PC-3 (cell line): ENCODE data around the gene OGDH. TPM values are rescaled to one million over a fixed set of nuclear protein-coding genes. Genes with fewer than 3 reads are reported as not detected.

Experiments
- ATAC-seq: fragments of 200-7000 bp; cut with Tn5 transposase; 2 replicates; pipeline ENCODE4 v1.9.1; 2020; ENCODE audit warnings: mild to moderate bottlenecking, moderate library complexity
- BruUV-seq: library from RNA; stranded (reverse); fragments of 400-500 nt; replicated peaks from 2 replicates; lab custom pipeline; 2021; lab: Mats Ljungman, UMichigan
- CTCF ChIA-PET: fragments of 300-600 bp; sonication (Branson Sonifier 250); formaldehyde crosslinking; loops from one replicate; lab custom pipeline; 2022; ENCODE audit warnings: antibody characterized with exemption; lab: Charles Lee
- POLR2A ChIA-PET: fragments of 300-600 bp; sonication (Branson Sonifier 250); formaldehyde crosslinking; loops from one replicate; lab custom pipeline; 2022; ENCODE audit warnings: antibody characterized with exemption; ENCODE audit not compliant: unreplicated experiment; lab: Charles Lee
- DNase-seq: peaks from one replicate; pipeline ENCODE4 v3.0.0-alpha.2; 2015
- H2AFZ ChIP-seq: fragments of 300-600 bp; sonication (generic); 2 replicates; pipeline ENCODE4 v1.6.0; 2016; ENCODE audit warnings: antibody characterized with exemption, low read length
- H3F3A ChIP-seq: fragments of 300-600 bp; sonication (generic); one replicate; pipeline ENCODE4 v1.6.0; 2017; ENCODE audit warnings: antibody characterized with exemption, low read length, control low read depth, mild to moderate bottlenecking; ENCODE audit not compliant: unreplicated experiment
- H3K27ac ChIP-seq: fragments of 300-600 bp; sonication (generic); 2 replicates; pipeline ENCODE4 v1.5.1; 2016; ENCODE audit warnings: mild to moderate bottlenecking, low read length
- H3K27me3 ChIP-seq: fragments of 300-600 bp; sonication (generic); 2 replicates; pipeline ENCODE4 v1.6.1; 2016; ENCODE audit warnings: low read length, mixed read lengths
- H3K36me3 ChIP-seq: fragments of 300-600 bp; sonication (generic); 2 replicates; pipeline ENCODE4 v1.6.1; 2016; ENCODE audit warnings: low read depth, mixed run types, low read length, mixed read lengths
- H3K4me1 ChIP-seq: fragments of 300-600 bp; sonication (generic); 2 replicates; pipeline ENCODE4 v1.5.1; 2016; ENCODE audit warnings: low read length; ENCODE audit not compliant: insufficient read depth
- H3K4me2 ChIP-seq: fragments of 300-600 bp; sonication (generic); 2 replicates; pipeline ENCODE4 v1.6.0; 2016; ENCODE audit warnings: low read length
- H3K4me3 ChIP-seq: fragments of 300-600 bp; sonication (generic); 2 replicates; pipeline ENCODE4 v1.5.1; 2016; ENCODE audit warnings: mild to moderate bottlenecking, low read length, mixed read lengths
- H3K79me2 ChIP-seq: fragments of 300-600 bp; sonication (generic); 2 replicates; pipeline ENCODE4 v1.6.1; 2017; ENCODE audit warnings: low read length, mixed read lengths
- H3K9ac ChIP-seq: fragments of 300-600 bp; sonication (generic); 2 replicates; pipeline ENCODE4 v1.6.0; 2016; ENCODE audit warnings: mild to moderate bottlenecking, low read length
- H3K9me2 ChIP-seq: fragments of 300-600 bp; sonication (generic); replicated peaks from 2 replicates; pipeline ENCODE4 v1.6.1; 2016; ENCODE audit warnings: mixed run types, low read length, mixed read lengths
- H3K9me3 ChIP-seq: fragments of 300-600 bp; sonication (generic); 2 replicates; pipeline ENCODE4 v1.6.1; 2016; ENCODE audit warnings: low read length, mixed read lengths
- H4K20me1 ChIP-seq: fragments of 300-600 bp; sonication (generic); 2 replicates; pipeline ENCODE4 v1.6.1; 2016; ENCODE audit warnings: low read length, mixed read lengths
- CTCF ChIP-seq: fragments of 300-600 bp; sonication (generic); conservative IDR thresholded peaks from 2 replicates; pipeline ENCODE4 v1.5.1; 2017; ENCODE audit warnings: antibody characterized with exemption, low read depth, mild to moderate bottlenecking, low read length
- EZH2 ChIP-seq: fragments of 300-600 bp; sonication (generic); IDR thresholded peaks from one replicate; pipeline ENCODE4 v1.6.1; 2017; ENCODE audit warnings: antibody characterized with exemption, mild to moderate bottlenecking, low read length; ENCODE audit not compliant: unreplicated experiment
- EZH2phosphoT487 ChIP-seq: fragments of 300-600 bp; sonication (generic); IDR thresholded peaks from 2 replicates; pipeline ENCODE4 v1.6.1; 2018; ENCODE audit warnings: mild to moderate bottlenecking, antibody characterized with exemption, low read length, borderline replicate concordance
- intact Hi-C: fragments of 100-400 bp; cut with micrococcal nuclease; formaldehyde crosslinking; loops from 2 replicates; pipeline ENCODE4 v1.9.0; 2023
- total RNA-seq: library from RNA; depleted of rRNA; stranded (reverse); fragments of >200 nt; gene quantifications from 2 replicates; pipeline ENCODE4 v1.2.3, GENCODE V29; 2014

The OGDH gene
- total RNA-seq, 1 experiment from 2014 or later = 66.2 TPM

GRCh38 chr7:44604941-44605340 lies 1.5 kb upstream of the OGDH start:
- DNase-seq (no peak), ATAC-seq (no peak)
- Histone ChIP-seq H2AFZ (no peak overlapping the region), H3K27me3 (no peaks in the 10 kb centered on the region), H3K27ac (no peak overlapping the region), H3K9me3 (no peaks in the 10 kb centered on the region), H3K4me2 (peak overlapping the region; percentile 99; the same call in 1 of the 2 replicates), H3F3A (no peaks in the 10 kb centered on the region), H3K9me2 (no peaks in the 10 kb centered on the region), H4K20me1 (no peaks in the 10 kb centered on the region), H3K4me3 (peak overlapping the region; percentile 81; the same call in 1 of the 2 replicates), H3K36me3 (no peaks in the 10 kb centered on the region), H3K79me2 (peaks cover 31% of the 10 kb centered on the region), H3K4me1 (peaks cover 23% of the 10 kb centered on the region), H3K9ac (no peak overlapping the region)
- CTCF ChIA-PET = no interaction called here
- POLR2A ChIA-PET = no interaction called here
- BruUV-seq = no TSS peak
- TF ChIP-seq EZH2phosphoT487 = no peak
- no peak for TF ChIP-seq EZH2
- TF ChIP-seq CTCF = no peak
- intact Hi-C loops = loop anchor here (10.0 kb wide), 1 partner anchor 130 kb away; no protein-coding TSS in a partner anchor

GRCh38 chr7:44607141-44608068 lies 978 bp downstream of the OGDH start:
- CTCF ChIA-PET = interaction anchor here (0.6 kb wide), 1 partner anchor 19 kb away, joined by 5 read pairs; no protein-coding TSS in a partner anchor
- DNase-seq = no peak
- ATAC-seq = no peak
- intact Hi-C loops = loop anchor here (10.0 kb wide), 1 partner anchor 127 kb away; no protein-coding TSS in a partner anchor
- no peaks in the 10 kb centered on the region for H3K36me3 ChIP-seq
- H3K27me3 ChIP-seq = no peaks in the 10 kb centered on the region
- H3K9me2 ChIP-seq = no peaks in the 10 kb centered on the region
- POLR2A ChIA-PET = interaction anchor here (0.5 to 1.5 kb wide), 5 partner anchors 13 to 393 kb away, joined by 3 to 15 read pairs (median 6); no protein-coding TSS in a partner anchor
- H3K27ac ChIP-seq = peak overlapping the region; percentile 82
- no peaks in the 10 kb centered on the region for H3K9me3 ChIP-seq
- H3K9ac ChIP-seq = peak overlapping the region; percentile 91
- H2AFZ ChIP-seq = peak overlapping the region; percentile 58
- BruUV-seq = TSS peak; percentile 86
- H3K4me2 ChIP-seq = peak overlapping the region; percentile 99
- no peak for TF ChIP-seq EZH2
- TF ChIP-seq EZH2phosphoT487 = no peak
- TF ChIP-seq CTCF = no peak
- H3K4me1 ChIP-seq = peaks cover 23% of the 10 kb centered on the region
- no peaks in the 10 kb centered on the region for H4K20me1 ChIP-seq
- H3K4me3 ChIP-seq = peak overlapping the region; percentile 81
- H3F3A ChIP-seq = no peaks in the 10 kb centered on the region
- H3K79me2 ChIP-seq = peaks cover 54% of the 10 kb centered on the region
